Measurements from ENCODE around the gene NRTN. TPM values are rescaled to one million over a fixed set of nuclear protein-coding genes. Genes with fewer than 3 reads are reported as not detected.

The NRTN gene
- total RNA-seq, 2 donors from 2014 or later: 20.9 to 33.7 TPM

DNA sequence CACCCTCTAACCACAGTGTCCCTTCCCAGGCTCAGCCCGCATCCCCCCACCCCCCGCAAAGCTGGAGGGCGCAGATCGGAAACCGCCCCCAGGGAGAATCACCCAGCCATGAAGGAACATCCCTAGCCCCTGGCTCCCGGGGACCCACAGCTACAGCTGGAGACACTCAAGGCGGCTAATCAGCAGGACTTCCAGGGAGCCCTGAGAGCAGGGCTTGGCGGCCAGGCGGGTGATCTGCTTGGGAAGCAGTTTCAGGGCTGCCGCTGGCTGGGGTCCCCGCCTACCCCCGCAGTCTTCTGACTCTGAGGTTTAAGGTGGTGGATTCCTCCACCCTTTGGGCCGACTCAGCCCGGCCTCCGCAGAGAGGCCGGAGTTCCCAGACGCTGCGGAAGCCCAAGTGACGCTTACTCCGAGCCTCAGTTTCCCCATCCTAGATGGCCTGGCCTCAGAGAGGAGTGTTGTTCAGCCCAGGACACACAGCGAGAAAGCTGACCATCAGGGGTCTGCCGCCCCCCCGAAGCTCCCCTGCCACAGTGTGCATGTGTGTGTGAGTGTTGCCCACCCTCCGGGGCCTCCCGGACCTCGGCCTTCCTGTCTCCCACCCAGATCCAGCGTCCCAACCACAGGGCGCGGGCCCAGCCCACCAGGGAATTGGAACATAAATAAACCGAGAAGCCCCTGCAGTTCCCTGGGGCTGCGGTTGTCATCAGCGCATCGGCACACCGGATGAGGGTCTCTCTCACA lies 24.9 kb downstream of the NRTN start:
- Histone ChIP-seq H3K4me3 (peak overlapping the region in 1 of 2 donors; percentile 51), H3K36me3 (no peaks in the 10 kb centered on the region), H3K4me1 (peaks cover 0 to 24% of the 10 kb centered on the region in 2 donors), H3K9me3 (no peaks in the 10 kb centered on the region), H3K27me3 (no peaks in the 10 kb centered on the region), H3K27ac (peak overlapping the region; percentile 86 to 96)
- TF ChIP-seq, protein P1, sequence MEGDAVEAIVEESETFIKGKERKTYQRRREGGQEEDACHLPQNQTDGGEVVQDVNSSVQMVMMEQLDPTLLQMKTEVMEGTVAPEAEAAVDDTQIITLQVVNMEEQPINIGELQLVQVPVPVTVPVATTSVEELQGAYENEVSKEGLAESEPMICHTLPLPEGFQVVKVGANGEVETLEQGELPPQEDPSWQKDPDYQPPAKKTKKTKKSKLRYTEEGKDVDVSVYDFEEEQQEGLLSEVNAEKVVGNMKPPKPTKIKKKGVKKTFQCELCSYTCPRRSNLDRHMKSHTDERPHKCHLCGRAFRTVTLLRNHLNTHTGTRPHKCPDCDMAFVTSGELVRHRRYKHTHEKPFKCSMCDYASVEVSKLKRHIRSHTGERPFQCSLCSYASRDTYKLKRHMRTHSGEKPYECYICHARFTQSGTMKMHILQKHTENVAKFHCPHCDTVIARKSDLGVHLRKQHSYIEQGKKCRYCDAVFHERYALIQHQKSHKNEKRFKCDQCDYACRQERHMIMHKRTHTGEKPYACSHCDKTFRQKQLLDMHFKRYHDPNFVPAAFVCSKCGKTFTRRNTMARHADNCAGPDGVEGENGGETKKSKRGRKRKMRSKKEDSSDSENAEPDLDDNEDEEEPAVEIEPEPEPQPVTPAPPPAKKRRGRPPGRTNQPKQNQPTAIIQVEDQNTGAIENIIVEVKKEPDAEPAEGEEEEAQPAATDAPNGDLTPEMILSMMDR (IDR thresholded peaks at IDR 0.05): no peak
- no peak for DNase-seq (ENCODE audit: low spot score)

DNA sequence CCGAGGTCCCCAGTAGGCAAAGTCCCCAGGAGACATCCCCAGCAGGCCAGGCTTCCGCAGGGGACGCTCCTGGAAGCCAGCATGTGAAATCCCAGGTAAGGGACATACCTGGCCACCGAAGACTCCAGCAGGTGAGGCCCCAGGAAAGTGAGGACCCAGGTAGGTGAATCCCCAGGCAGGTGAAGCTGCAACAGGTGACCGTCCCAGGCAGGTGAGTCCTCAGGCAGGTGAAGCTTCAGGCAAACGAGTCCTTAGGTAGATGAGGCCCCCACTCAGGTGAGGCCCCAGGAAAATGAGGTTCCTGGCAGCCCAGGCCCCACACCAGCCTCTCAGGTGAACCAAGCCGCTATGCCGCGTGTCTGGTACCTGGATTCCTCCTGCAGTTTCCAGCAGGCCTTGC lies 26.3 kb downstream of the NRTN start:
- H3K27me3 ChIP-seq: no peaks in the 10 kb centered on the region

DNA sequence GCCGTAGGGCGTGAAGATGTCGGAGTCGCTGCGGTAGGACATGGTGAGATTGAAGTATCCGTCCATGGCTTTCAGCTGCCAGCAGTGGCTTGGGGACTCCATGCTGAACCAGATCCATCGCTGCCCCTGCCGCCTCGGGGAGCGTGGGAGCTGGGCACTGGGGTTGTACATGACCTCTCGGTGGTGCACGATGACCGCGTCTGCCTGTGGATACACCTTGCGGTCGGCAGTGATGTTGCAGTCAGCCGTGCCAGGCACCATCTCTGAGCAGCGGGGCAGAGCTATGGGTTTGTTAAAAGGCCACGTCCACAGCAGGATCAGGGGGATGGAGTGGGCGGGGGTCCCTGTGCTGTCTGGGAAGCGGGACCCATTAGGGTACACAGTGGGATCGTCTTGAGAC lies 27.2 kb downstream of the NRTN start:
- no peak overlapping the region for H3K27ac ChIP-seq
- TF ChIP-seq, protein P1 (IDR thresholded peaks at IDR 0.05): no peak
- H3K4me3 ChIP-seq: no peak overlapping the region
- H3K9me3 ChIP-seq: no peaks in the 10 kb centered on the region
- no peak for DNase-seq (ENCODE audit: low spot score)
- H3K36me3 ChIP-seq: no peaks in the 10 kb centered on the region
- no peaks in the 10 kb centered on the region for H3K27me3 ChIP-seq
- H3K4me1 ChIP-seq: peaks cover 0 to 21% of the 10 kb centered on the region in 2 donors

More for the DNA sequence above, 26.3 kb downstream of the NRTN start:
- Histone ChIP-seq H3K4me3 (no peak overlapping the region), H3K27ac (no peak overlapping the region), H3K4me1 (peaks cover 0 to 24% of the 10 kb centered on the region in 2 donors), H3K36me3 (no peaks in the 10 kb centered on the region), H3K9me3 (no peaks in the 10 kb centered on the region)
- TF ChIP-seq, protein P1 (IDR thresholded peaks at IDR 0.05): no peak
- no peak for DNase-seq (ENCODE audit: low spot score)

DNA sequence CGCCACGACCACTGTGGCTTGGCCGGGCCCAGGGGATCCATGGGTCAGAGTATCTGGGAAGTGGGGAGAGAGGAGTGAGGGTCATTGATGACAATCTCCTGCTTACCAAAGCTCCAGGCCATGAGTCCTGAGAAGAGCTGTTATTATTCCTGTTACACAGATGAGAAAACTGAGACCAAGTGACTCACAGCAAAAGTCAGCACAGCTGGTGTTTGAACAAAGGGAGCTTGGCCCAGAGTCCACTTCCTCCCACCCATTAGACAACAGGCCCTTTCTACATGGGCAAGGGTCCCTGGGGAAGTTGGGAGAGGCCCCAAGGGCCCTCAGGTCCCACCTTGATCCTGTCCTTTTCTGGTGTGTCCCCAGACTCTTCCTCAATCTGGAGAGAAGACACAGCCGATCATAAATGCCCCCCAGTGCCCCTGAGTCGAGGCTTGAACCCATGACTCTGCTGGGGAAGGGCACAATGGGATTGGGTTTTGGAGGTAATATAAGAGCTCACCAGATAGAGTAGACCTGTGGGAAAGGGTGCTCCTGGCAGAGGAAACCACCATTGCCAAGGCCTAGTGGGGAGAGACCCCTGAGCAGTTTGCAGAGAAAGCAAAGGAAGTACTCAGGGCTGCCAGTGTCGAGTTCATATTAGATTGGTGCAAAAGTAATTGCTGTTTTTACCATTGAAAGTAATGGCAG lies 27.8 kb downstream of the NRTN start:
- Histone ChIP-seq H3K36me3 (no peaks in the 10 kb centered on the region), H3K27me3 (no peaks in the 10 kb centered on the region), H3K9me3 (no peaks in the 10 kb centered on the region), H3K27ac (no peak overlapping the region), H3K4me1 (peaks cover 0 to 16% of the 10 kb centered on the region in 2 donors), H3K4me3 (no peak overlapping the region)
- TF ChIP-seq, protein P1 (IDR thresholded peaks at IDR 0.05): no peak
- DNase-seq (ENCODE audit: low spot score): no peak

DNA sequence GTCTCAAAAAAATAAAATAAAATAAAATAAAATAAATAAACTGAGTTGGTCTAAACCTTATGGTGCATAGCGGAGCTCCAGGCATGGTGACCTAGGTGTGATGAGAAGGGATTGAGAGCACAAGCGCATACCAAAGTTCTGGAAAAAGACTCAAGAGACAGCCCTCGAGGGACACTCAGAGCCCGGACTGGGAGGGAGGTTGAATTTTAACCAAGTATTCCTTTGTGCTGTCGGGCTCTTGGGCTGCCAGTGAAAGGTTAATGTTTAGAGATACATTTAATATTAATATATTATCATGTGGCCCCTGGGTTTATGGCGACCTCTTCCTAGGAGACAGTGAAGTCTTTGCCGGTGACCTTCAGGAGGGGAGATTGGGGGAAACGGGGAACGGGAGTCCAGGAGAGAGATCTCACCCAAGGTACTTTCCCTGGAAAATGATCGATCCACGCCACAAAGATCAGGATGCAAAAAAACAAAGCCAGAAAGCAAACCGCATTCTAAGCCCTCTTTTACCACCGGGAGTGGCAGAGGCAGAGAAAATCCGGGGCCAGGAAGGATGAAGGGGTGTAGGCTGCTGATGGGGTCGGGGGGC lies 33.0 kb downstream of the NRTN start:
- Histone ChIP-seq H3K4me3 (no peak overlapping the region), H3K4me1 (no peaks in the 10 kb centered on the region), H3K27ac (no peak overlapping the region), H3K27me3 (no peaks in the 10 kb centered on the region), H3K36me3 (no peaks in the 10 kb centered on the region), H3K9me3 (no peaks in the 10 kb centered on the region)
- TF ChIP-seq, protein P1 (IDR thresholded peaks at IDR 0.05): no peak
- DNase-seq (ENCODE audit: low spot score): no peak

Data from right atrium auricular region (tissue), 2 donors.